ENCODE measurements around the gene GATAD1.

- TF ChIP-seq POLR2AphosphoS5 (IDR thresholded peaks at IDR 0.05; ENCODE audit: borderline replicate concordance, low read depth, low read length) (no peak), EZH2 (IDR thresholded peaks at IDR 0.05) (no peak)
Observed at GRCh38 chr7:92403760-92404074, 43.6 kb upstream of the GATAD1 start.

Measured in SK-N-MC (cell line).